ENCODE results near the gene CD48. TPM values are rescaled to one million over a fixed set of nuclear protein-coding genes. Genes with fewer than 3 reads are reported as not detected.

CD48 gene, protein sequence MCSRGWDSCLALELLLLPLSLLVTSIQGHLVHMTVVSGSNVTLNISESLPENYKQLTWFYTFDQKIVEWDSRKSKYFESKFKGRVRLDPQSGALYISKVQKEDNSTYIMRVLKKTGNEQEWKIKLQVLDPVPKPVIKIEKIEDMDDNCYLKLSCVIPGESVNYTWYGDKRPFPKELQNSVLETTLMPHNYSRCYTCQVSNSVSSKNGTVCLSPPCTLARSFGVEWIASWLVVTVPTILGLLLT
- not detected in 5 replicates for total RNA-seq (2022; extraction: Qiagen RNA extraction; ENCODE audit: low read depth)

DNA sequence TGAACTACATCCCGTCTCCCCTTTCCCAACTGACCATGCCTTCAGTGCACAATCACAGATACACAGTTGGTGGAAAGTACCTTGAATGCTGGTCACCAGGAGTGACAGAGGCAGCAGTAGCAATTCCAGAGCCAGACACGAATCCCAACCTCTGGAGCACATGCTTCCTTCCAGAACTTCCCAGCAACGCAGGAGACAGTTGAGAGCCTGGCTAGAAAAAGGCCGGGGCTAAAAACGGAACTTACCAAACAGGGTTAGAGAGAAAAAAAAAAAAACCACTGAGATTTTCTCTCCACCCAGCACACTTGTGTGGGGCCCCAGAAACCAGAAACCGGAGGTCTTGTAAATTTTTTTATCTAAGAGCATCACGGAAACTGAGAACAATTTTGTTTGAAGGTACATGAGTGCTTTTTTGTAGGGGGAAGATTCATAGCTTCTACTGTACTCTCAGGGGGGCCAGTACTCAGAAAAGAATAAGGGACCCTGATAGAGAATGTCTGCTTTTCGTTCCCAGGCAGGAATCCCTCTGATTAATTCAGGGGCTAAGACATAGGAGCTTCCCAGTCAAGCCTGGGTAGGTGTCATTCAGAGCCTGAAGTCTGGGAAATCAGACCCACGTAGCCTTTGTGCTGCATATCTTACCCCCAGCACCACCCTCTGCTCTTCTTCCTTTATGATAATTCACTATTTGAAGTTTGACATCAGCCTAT lies at the start of gene CD48:
Gene CD48 (minus strand): TSS at position 221 of the 710 bp plus-strand sequence. CDS start 59 bp downstream, at position 162.

DNA sequence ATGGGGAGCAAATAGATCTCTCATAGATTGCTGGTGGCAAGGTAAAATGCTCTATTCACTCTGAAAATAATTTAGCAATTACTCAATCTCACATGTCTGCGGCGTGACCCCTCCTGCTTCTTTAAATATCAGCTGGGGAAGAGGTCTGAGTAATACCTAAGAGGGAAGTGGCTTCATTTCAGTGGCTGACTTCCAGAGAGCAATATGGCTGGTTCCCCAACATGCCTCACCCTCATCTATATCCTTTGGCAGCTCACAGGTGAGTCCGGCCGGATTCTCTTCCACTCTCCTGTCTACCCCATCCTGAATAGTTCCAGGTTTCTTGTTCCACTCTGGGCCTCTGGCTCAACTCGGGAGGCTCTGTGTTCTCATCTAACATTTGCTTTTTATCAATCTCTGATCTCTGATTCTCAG lies 27.5 kb upstream of the CD48 start, which contains the start of gene SLAMF7:
Gene SLAMF7 (plus strand): TSS at position 150 of the 414 bp plus-strand sequence. CDS start 55 bp downstream, at position 205.

DNA sequence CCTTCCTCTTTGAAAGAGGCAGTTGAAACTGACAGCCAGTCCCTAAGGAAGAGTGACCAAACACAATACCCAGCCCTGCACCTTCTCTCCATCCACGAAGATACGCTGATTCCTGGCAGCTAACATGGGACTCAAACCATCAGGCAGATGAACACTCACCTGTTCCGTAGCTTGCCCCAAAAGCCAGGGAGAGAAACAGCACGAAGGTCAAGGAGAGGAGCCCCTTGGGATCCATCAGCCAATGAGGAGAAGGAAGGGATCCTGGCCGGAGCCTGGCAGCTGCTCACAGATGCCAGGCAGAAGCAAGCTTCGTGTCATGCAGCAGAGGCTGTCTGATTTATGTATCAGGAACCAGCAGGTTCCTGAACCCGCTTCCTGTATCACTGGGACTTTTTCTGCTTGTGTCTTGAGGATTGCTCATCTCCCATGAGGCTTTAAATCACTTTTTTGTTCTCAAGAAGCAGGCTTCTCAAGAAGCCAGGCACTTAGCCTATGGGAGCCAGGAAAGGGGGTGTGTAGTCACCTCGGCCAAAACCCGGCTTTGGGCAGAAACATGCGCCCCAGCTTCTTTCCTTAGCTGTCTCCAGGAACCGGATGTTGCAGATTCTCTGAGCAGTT lies 64.8 kb downstream of the CD48 start, which contains the start of gene SLAMF1:
Gene SLAMF1 (minus strand): TSS at position 334 of the 618 bp plus-strand sequence. CDS start 99 bp downstream, at position 235.

Other genes starting within 250 kb of the CD48 start
- gene SLAMF6, start 188.6 kb downstream of the CD48 start, total RNA-seq (2022; extraction: Qiagen RNA extraction; ENCODE audit: low read depth): not detected in 5 replicates
- gene CD84, start 132.3 kb downstream of the CD48 start, total RNA-seq (2022; extraction: Qiagen RNA extraction; ENCODE audit: low read depth): not detected in 5 replicates
- gene SLAMF1, start 64.8 kb downstream of the CD48 start, total RNA-seq (2022; extraction: Qiagen RNA extraction; ENCODE audit: low read depth): not detected in 5 replicates
- 1.8 to 4.2 TPM (median 2.6 TPM) in 5 replicates for gene SLAMF7, start 27.4 kb upstream of the CD48 start, total RNA-seq (2022; extraction: Qiagen RNA extraction; ENCODE audit: low read depth)
- gene LY9, start 84.4 kb upstream of the CD48 start, total RNA-seq (2022; extraction: Qiagen RNA extraction; ENCODE audit: low read depth): 0.08 to 0.18 TPM (median 0.14 TPM) in 4 of 5 replicates, not detected in the other
- 0.03 TPM in 1 of 5 replicates, not detected in the others for gene CD244, start 151.1 kb upstream of the CD48 start, total RNA-seq (2022; extraction: Qiagen RNA extraction; ENCODE audit: low read depth)
- gene ITLN1, start 173.4 kb upstream of the CD48 start, total RNA-seq (2022; extraction: Qiagen RNA extraction; ENCODE audit: low read depth): not detected in 5 replicates
- gene ITLN2, start 243.0 kb upstream of the CD48 start, total RNA-seq (2022; extraction: Qiagen RNA extraction; ENCODE audit: low read depth): 0.16 TPM in 1 of 5 replicates, not detected in the others

All from A549 treated with CpdA at 1 μM for 4 hours (cell line).